HCT116 (cell line): ENCODE measurements around the gene SPEF2.

Experiments
- CTCF ChIP-seq, 3 experiments: fragments of 200-600 bp in 1 of 3; sonication (generic) in 1 of 3; IDR thresholded peaks in 2 of 3; conservative IDR thresholded peaks in 1 of 3; 2 replicates each; pipeline ENCODE4 v1.5.1; 2012 to 2017; ENCODE audit warnings: low read depth in 2 of 3, low read length in 2 of 3, antibody characterized with exemption in 1 of 3, borderline replicate concordance in 1 of 3, control low read depth in 1 of 3, mild to moderate bottlenecking in 1 of 3, mixed read lengths in 1 of 3, mixed run types in 1 of 3, moderate library complexity in 1 of 3; ENCODE audit not compliant: insufficient read depth in 1 of 3
- EZH2 ChIP-seq: fragments of 200-600 bp; sonication (generic); IDR thresholded peaks from 2 replicates; pipeline ENCODE4 v1.6.1; 2017; ENCODE audit warnings: antibody characterized with exemption, mixed run types
- EZH2phosphoT487 ChIP-seq: fragments of 200-600 bp; IDR thresholded peaks from 2 replicates; pipeline ENCODE4 v1.6.1; 2018; ENCODE audit warnings: antibody characterized with exemption, borderline replicate concordance
- JUND ChIP-seq: IDR thresholded peaks from 2 replicates; pipeline ENCODE4 v1.6.1; 2012
- POLR2A ChIP-seq: IDR thresholded peaks from 2 replicates; pipeline ENCODE4 v1.7.0; 2011; ENCODE audit warnings: borderline replicate concordance; ENCODE audit not compliant: insufficient read depth, insufficient read length; ENCODE audit errors: extremely low read depth
- POLR2AphosphoS5 ChIP-seq: IDR thresholded peaks from 2 replicates; pipeline ENCODE4 v1.6.1; 2011; ENCODE audit warnings: mild to moderate bottlenecking, low read depth, low read length, moderate library complexity
- ZFX ChIP-seq: fragments of 450-650 bp; IDR thresholded peaks from 2 replicates; pipeline ENCODE4 v1.6.1; 2017

GRCh38 chr5:35826554-35826953, 208.9 kb downstream of the SPEF2 start:
- TF ChIP-seq CTCF (IDR thresholded peaks at IDR 0.05 in 2 of 3, conservative IDR thresholded peaks at IDR 0.05 in 1 of 3; ENCODE audit: borderline replicate concordance in 1 of 3, insufficient read depth in 1 of 3, low read depth in 2 of 3, low read length in 2 of 3), result no peak
- no peak for TF ChIP-seq POLR2AphosphoS5
- no peak for TF ChIP-seq JUND
- TF ChIP-seq ZFX, result no peak
- TF ChIP-seq EZH2, result no peak
- TF ChIP-seq POLR2A, result no peak
- no peak for TF ChIP-seq EZH2phosphoT487
